Activated T-helper 17 cell treated with anti-CD3 and anti-CD28 coated beads, Interleukin-2, amount 50 U/mL, for 72 hours (primary cell): ENCODE data around the gene SRSF4. TPM values are rescaled to one million over a fixed set of nuclear protein-coding genes. Genes with fewer than 3 reads are reported as not detected.
"Not testable (repeated sequence)": the region's sequence is repeated elsewhere in the genome, so short reads cannot be mapped to it uniquely, and the experiment has no call there.

Source experiments
- ATAC-seq: fragments of 150-1000 bp; cut with Tn5 transposase; replicated peaks from 2 replicates; pipeline ENCODE4 v1.10.0; 2021; ENCODE audit warnings: mild to moderate bottlenecking, moderate library complexity
- H3K27ac Mint-ChIP-seq: one replicate; pipeline ENCODE4 v1.8.0; 2022; ENCODE audit warnings: mixed read lengths
- H3K27me3 Mint-ChIP-seq: one replicate; pipeline ENCODE4 v1.8.0; 2022; ENCODE audit warnings: mixed read lengths
- H3K36me3 Mint-ChIP-seq: one replicate; pipeline ENCODE4 v1.8.0; 2022; ENCODE audit warnings: low read depth, mild to moderate bottlenecking, mixed read lengths
- H3K4me1 Mint-ChIP-seq: one replicate; pipeline ENCODE4 v1.8.0; 2022; ENCODE audit warnings: mixed read lengths
- H3K4me3 Mint-ChIP-seq: one replicate; pipeline ENCODE4 v1.8.0; 2022; ENCODE audit warnings: mild to moderate bottlenecking, mixed read lengths
- H3K9me3 Mint-ChIP-seq: one replicate; pipeline ENCODE4 v1.8.0; 2022; ENCODE audit warnings: mixed read lengths
- total RNA-seq, 2 donors: library from RNA; stranded (reverse); gene quantifications; one replicate each; pipeline ENCODE4 v1.2.3, GENCODE V29; 2022

SRSF4 gene
- total RNA-seq, 2 donors from 2014 or later = 118 to 125 TPM

GRCh38 chr1:29131056-29131455 is 50.6 kb downstream of the SRSF4 start:
- not testable (repeated sequence) for ATAC-seq, H3K4me3 Mint-ChIP-seq, H3K4me1 Mint-ChIP-seq, H3K9me3 Mint-ChIP-seq, H3K27ac Mint-ChIP-seq, H3K36me3 Mint-ChIP-seq, H3K27me3 Mint-ChIP-seq

GRCh38 chr1:29129916-29130315 is 51.8 kb downstream of the SRSF4 start:
- Mint-ChIP-seq H3K4me1 (no peaks in the 10 kb centered on the region), H3K27ac (no peak overlapping the region), H3K9me3 (no peaks in the 10 kb centered on the region), H3K36me3 (no peaks in the 10 kb centered on the region), H3K4me3 (no peak overlapping the region), H3K27me3 (peaks cover 8% of the 10 kb centered on the region)
- ATAC-seq = no peak

- no peaks in the 10 kb centered on the region for H3K4me1 Mint-ChIP-seq
- ATAC-seq = no peak
- no peak overlapping the region for H3K27ac Mint-ChIP-seq
- H3K9me3 Mint-ChIP-seq = no peaks in the 10 kb centered on the region
- peaks cover 8% of the 10 kb centered on the region for H3K27me3 Mint-ChIP-seq
- no peaks in the 10 kb centered on the region for H3K36me3 Mint-ChIP-seq
- H3K4me3 Mint-ChIP-seq = no peak overlapping the region
These were observed 53.0 kb downstream of the SRSF4 start for GRCh38 chr1:29128739-29129138.

GRCh38 chr1:29126198-29126597 is 55.5 kb downstream of the SRSF4 start:
- peaks cover 8% of the 10 kb centered on the region for H3K27me3 Mint-ChIP-seq
- no peaks in the 10 kb centered on the region for H3K36me3 Mint-ChIP-seq
- ATAC-seq = no peak
- H3K4me1 Mint-ChIP-seq = no peaks in the 10 kb centered on the region
- H3K4me3 Mint-ChIP-seq = peak overlapping the region; percentile 74
- no peak overlapping the region for H3K27ac Mint-ChIP-seq
- H3K9me3 Mint-ChIP-seq = no peaks in the 10 kb centered on the region

- Mint-ChIP-seq H3K9me3 (no peaks in the 10 kb centered on the region), H3K27ac (no peak overlapping the region), H3K27me3 (peaks cover 8% of the 10 kb centered on the region), H3K4me3 (peak overlapping the region; percentile 74), H3K4me1 (no peaks in the 10 kb centered on the region), H3K36me3 (no peaks in the 10 kb centered on the region)
- ATAC-seq = no peak
These were observed 55.9 kb downstream of the SRSF4 start for GRCh38 chr1:29125788-29126187.

- Mint-ChIP-seq H3K27ac (no peak overlapping the region), H3K36me3 (no peaks in the 10 kb centered on the region), H3K4me1 (no peaks in the 10 kb centered on the region), H3K4me3 (peak overlapping the region; percentile 74), H3K9me3 (no peaks in the 10 kb centered on the region), H3K27me3 (peaks cover 8% of the 10 kb centered on the region)
- ATAC-seq = no peak
These were observed 56.5 kb downstream of the SRSF4 start for GRCh38 chr1:29125237-29125641.

GRCh38 chr1:29124366-29125236 is 57.1 kb downstream of the SRSF4 start:
- Mint-ChIP-seq H3K9me3 (no peaks in the 10 kb centered on the region), H3K27ac (no peak overlapping the region), H3K4me3 (peak overlapping the region; percentile 74), H3K36me3 (peaks cover 6% of the 10 kb centered on the region), H3K4me1 (no peaks in the 10 kb centered on the region), H3K27me3 (peaks cover 8% of the 10 kb centered on the region)
- ATAC-seq = peak; percentile 66

- Mint-ChIP-seq H3K27me3 (peaks cover 8% of the 10 kb centered on the region), H3K36me3 (peaks cover 12% of the 10 kb centered on the region), H3K4me1 (no peaks in the 10 kb centered on the region), H3K27ac (no peak within 1 kb of the TSS), H3K4me3 (peak within 1 kb of the TSS; percentile 64), H3K9me3 (no peaks in the 10 kb centered on the region)
- peak; percentile 33 for ATAC-seq
These were observed 57.8 kb downstream of the SRSF4 start, which contains the start of gene TMEM200B for GRCh38 chr1:29123887-29124365. Gene TMEM200B (minus strand): TSS chr1:29123903. CDS start chr1:29121828, 2,075 bp downstream.

GRCh38 chr1:29123053-29123886 is 58.4 kb downstream of the SRSF4 start:
- peaks cover 8% of the 10 kb centered on the region for H3K27me3 Mint-ChIP-seq
- peak overlapping the region; percentile 55 for H3K4me3 Mint-ChIP-seq
- no peaks in the 10 kb centered on the region for H3K9me3 Mint-ChIP-seq
- peaks cover 19% of the 10 kb centered on the region for H3K36me3 Mint-ChIP-seq
- ATAC-seq = peak; percentile 13
- no peaks in the 10 kb centered on the region for H3K4me1 Mint-ChIP-seq
- no peak overlapping the region for H3K27ac Mint-ChIP-seq

- ATAC-seq = peak; percentile 4
- H3K27ac Mint-ChIP-seq = no peak overlapping the region
- peak overlapping the region; percentile 55 for H3K4me3 Mint-ChIP-seq
- no peaks in the 10 kb centered on the region for H3K9me3 Mint-ChIP-seq
- no peaks in the 10 kb centered on the region for H3K4me1 Mint-ChIP-seq
- peaks cover 25% of the 10 kb centered on the region for H3K36me3 Mint-ChIP-seq
- H3K27me3 Mint-ChIP-seq = peaks cover 8% of the 10 kb centered on the region
These were observed 59.0 kb downstream of the SRSF4 start for GRCh38 chr1:29122682-29123052.

GRCh38 chr1:29121936-29122681 is 59.6 kb downstream of the SRSF4 start:
- peaks cover 8% of the 10 kb centered on the region for H3K27me3 Mint-ChIP-seq
- peak overlapping the region; percentile 55 for H3K4me3 Mint-ChIP-seq
- H3K4me1 Mint-ChIP-seq = no peaks in the 10 kb centered on the region
- H3K36me3 Mint-ChIP-seq = peaks cover 30% of the 10 kb centered on the region
- H3K27ac Mint-ChIP-seq = no peak overlapping the region
- H3K9me3 Mint-ChIP-seq = no peaks in the 10 kb centered on the region
- no peak for ATAC-seq

- Mint-ChIP-seq H3K27me3 (peaks cover 8% of the 10 kb centered on the region), H3K9me3 (no peaks in the 10 kb centered on the region), H3K27ac (no peak overlapping the region), H3K4me3 (no peak overlapping the region), H3K4me1 (no peaks in the 10 kb centered on the region), H3K36me3 (peaks cover 36% of the 10 kb centered on the region)
- ATAC-seq = no peak
These were observed 60.2 kb downstream of the SRSF4 start for GRCh38 chr1:29121516-29121935.

- Mint-ChIP-seq H3K27me3 (peaks cover 8% of the 10 kb centered on the region), H3K4me3 (peak overlapping the region; percentile 12), H3K27ac (no peak overlapping the region), H3K9me3 (no peaks in the 10 kb centered on the region), H3K4me1 (no peaks in the 10 kb centered on the region), H3K36me3 (peaks cover 41% of the 10 kb centered on the region)
- ATAC-seq = peak; percentile 71
These were observed 60.7 kb downstream of the SRSF4 start for GRCh38 chr1:29120947-29121485.

GRCh38 chr1:29120367-29120766 is 61.3 kb downstream of the SRSF4 start:
- Mint-ChIP-seq H3K27ac (no peak overlapping the region), H3K9me3 (no peaks in the 10 kb centered on the region), H3K4me1 (no peaks in the 10 kb centered on the region), H3K27me3 (peaks cover 2% of the 10 kb centered on the region), H3K36me3 (peaks cover 48% of the 10 kb centered on the region), H3K4me3 (peak overlapping the region; percentile 12)
- ATAC-seq = no peak
